Thyroid gland (tissue), 4 donors: ENCODE data around the gene IGDCC3.

Experiments used
- CTCF ChIP-seq, 6 experiments: fragments of 200-600 bp in 3 of 6; fragments of 450-650 bp in 3 of 6; sonication (generic) in 3 of 6; IDR thresholded peaks; one replicate each; pipeline ENCODE4 v1.5.1; 2016 to 2019; ENCODE audit warnings: antibody characterized with exemption in 6 of 6, mild to moderate bottlenecking in 2 of 6, inconsistent platforms in 1 of 6, moderate library complexity in 1 of 6
- POLR2A ChIP-seq, 2 donors: fragments of 450-650 bp; IDR thresholded peaks; one replicate each; pipeline ENCODE4 v1.6.1; 2017; ENCODE audit warnings: antibody characterized with exemption in 2 of 2, mild to moderate bottlenecking in 2 of 2, moderate library complexity in 1 of 2

- TF ChIP-seq POLR2A (IDR thresholded peaks at IDR 0.05) (no peak), CTCF (IDR thresholded peaks at IDR 0.05) (no peak)
These were observed 90.3 kb downstream of the IGDCC3 start for GRCh38 chr15:65287520-65287855.
